Smooth muscle cell (in vitro differentiated cells): ENCODE measurements around the gene TBXT. TPM values are rescaled to one million over a fixed set of nuclear protein-coding genes. Genes with fewer than 3 reads are reported as not detected.

ENCODE experiments used
- DNase-seq: peaks from one replicate; lab custom pipeline; 2025; ENCODE audit not compliant: unreplicated experiment; lab: John Stamatoyannopoulos, UW
- H2AFZ ChIP-seq: fragments of 200-600 bp; sonication (generic); 2 replicates; pipeline ENCODE4 v1.6.0; 2016; ENCODE audit warnings: antibody characterized with exemption, low read depth, mild to moderate bottlenecking
- H3F3A ChIP-seq: fragments of 200-600 bp; sonication (generic); 2 replicates; pipeline ENCODE4 v1.6.0; 2017; ENCODE audit warnings: antibody characterized with exemption, low read depth
- H3K27ac ChIP-seq: fragments of 200-600 bp; sonication (generic); 2 replicates; pipeline ENCODE4 v1.5.1; 2016; ENCODE audit warnings: low read depth, mild to moderate bottlenecking
- H3K27me3 ChIP-seq: fragments of 200-600 bp; sonication (generic); 2 replicates; pipeline ENCODE4 v1.6.1; 2016; ENCODE audit warnings: low read depth, mild to moderate bottlenecking
- H3K36me3 ChIP-seq: fragments of 200-600 bp; sonication (generic); 2 replicates; pipeline ENCODE4 v1.5.1; 2016; ENCODE audit warnings: low read depth
- H3K4me1 ChIP-seq: fragments of 200-600 bp; sonication (generic); 2 replicates; pipeline ENCODE4 v1.5.1; 2016; ENCODE audit warnings: low read depth
- H3K4me2 ChIP-seq: fragments of 200-600 bp; sonication (generic); 2 replicates; pipeline ENCODE4 v1.6.0; 2016; ENCODE audit warnings: mild to moderate bottlenecking
- H3K4me3 ChIP-seq: fragments of 200-600 bp; sonication (generic); 2 replicates; pipeline ENCODE4 v1.5.1; 2016; ENCODE audit warnings: mild to moderate bottlenecking
- H3K79me2 ChIP-seq: fragments of 200-600 bp; sonication (generic); 2 replicates; pipeline ENCODE4 v1.6.0; 2016; ENCODE audit warnings: low read depth, mild to moderate bottlenecking
- H3K9ac ChIP-seq: fragments of 200-600 bp; sonication (generic); 2 replicates; pipeline ENCODE4 v1.6.0; 2016; ENCODE audit warnings: low read depth
- H3K9me3 ChIP-seq: fragments of 200-600 bp; sonication (generic); replicated peaks from 2 replicates; pipeline ENCODE4 v1.5.1; 2016; ENCODE audit warnings: low read depth
- H4K20me1 ChIP-seq: fragments of 200-600 bp; sonication (generic); 2 replicates; pipeline ENCODE4 v1.6.0; 2016; ENCODE audit warnings: low read depth
- WGBS: methylation state at CpG from one replicate; pipeline ENCODE4 v1.1.7; 2016; ENCODE audit warnings: low lambda C conversion rate; 5-methylcytosine and 5-hydroxymethylcytosine counted together
- polyA plus RNA-seq: library from polyadenylated mRNA; unstranded; fragments of >200 nt; fragmentation: Nextera tagmentation; extraction: Ambion mirVana; gene quantifications from 2 replicates; pipeline ENCODE4 v1.2.1, GENCODE V29; 2016
- small RNA-seq: library from RNA; depleted of rRNA; stranded (forward); fragments of <200 nt; gene quantifications from one replicate; pipeline ENCODE3, GENCODE V24; 2014
- total RNA-seq: library from RNA; depleted of rRNA; stranded (reverse); fragments of >200 nt; gene quantifications from 2 replicates; pipeline ENCODE4 v1.2.3, GENCODE V29; 2014
- TF ChIP-seq, protein P1 (sequence below): fragments of 200-600 bp; sonication (generic); IDR thresholded peaks from 2 replicates; pipeline ENCODE4 v1.5.1; 2017; ENCODE audit warnings: borderline replicate concordance, mild to moderate bottlenecking, antibody characterized with exemption; ENCODE audit not compliant: insufficient read depth, poor library complexity, severe bottlenecking

Gene TBXT
- total and polyA plus RNA-seq, 2 experiments from 2014 or later, result not detected

GRCh38 chr6:166109608-166110007, 58.0 kb downstream of the TBXT start:
- H2AFZ ChIP-seq, result no peak overlapping the region
- H3K4me2 ChIP-seq, result no peak overlapping the region
- no peaks in the 10 kb centered on the region for H3K36me3 ChIP-seq
- TF ChIP-seq, protein P1, sequence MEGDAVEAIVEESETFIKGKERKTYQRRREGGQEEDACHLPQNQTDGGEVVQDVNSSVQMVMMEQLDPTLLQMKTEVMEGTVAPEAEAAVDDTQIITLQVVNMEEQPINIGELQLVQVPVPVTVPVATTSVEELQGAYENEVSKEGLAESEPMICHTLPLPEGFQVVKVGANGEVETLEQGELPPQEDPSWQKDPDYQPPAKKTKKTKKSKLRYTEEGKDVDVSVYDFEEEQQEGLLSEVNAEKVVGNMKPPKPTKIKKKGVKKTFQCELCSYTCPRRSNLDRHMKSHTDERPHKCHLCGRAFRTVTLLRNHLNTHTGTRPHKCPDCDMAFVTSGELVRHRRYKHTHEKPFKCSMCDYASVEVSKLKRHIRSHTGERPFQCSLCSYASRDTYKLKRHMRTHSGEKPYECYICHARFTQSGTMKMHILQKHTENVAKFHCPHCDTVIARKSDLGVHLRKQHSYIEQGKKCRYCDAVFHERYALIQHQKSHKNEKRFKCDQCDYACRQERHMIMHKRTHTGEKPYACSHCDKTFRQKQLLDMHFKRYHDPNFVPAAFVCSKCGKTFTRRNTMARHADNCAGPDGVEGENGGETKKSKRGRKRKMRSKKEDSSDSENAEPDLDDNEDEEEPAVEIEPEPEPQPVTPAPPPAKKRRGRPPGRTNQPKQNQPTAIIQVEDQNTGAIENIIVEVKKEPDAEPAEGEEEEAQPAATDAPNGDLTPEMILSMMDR, result no peak
- peaks cover 4% of the 10 kb centered on the region for H3F3A ChIP-seq
- WGBS, result 55% methylated on average over 2 of the region's 2 CpGs
- no peaks in the 10 kb centered on the region for H3K9me3 ChIP-seq
- H4K20me1 ChIP-seq, result no peaks in the 10 kb centered on the region
- no peaks in the 10 kb centered on the region for H3K27me3 ChIP-seq
- H3K4me3 ChIP-seq, result no peak overlapping the region
- peak overlapping the region; percentile 4 for H3K27ac ChIP-seq
- no peak overlapping the region for H3K9ac ChIP-seq
- DNase-seq, result no peak
- no peaks in the 10 kb centered on the region for H3K79me2 ChIP-seq
- peaks cover 6% of the 10 kb centered on the region for H3K4me1 ChIP-seq

Small RNAs within 50 kb of the gene (small RNA-seq; reads per million reads assigned to genes)
- gene RNU6-153P, result not detected

Other genes with a start within 250 kb of the TBXT start
- 0.40 TPM in 1 of 2 replicates, not detected in the other for gene PRR18, start 140.5 kb upstream of the TBXT start, total RNA-seq
- not detected in 2 replicates for gene PRR18, start 140.5 kb upstream of the TBXT start, polyA plus RNA-seq
- gene SFT2D1, start 174.7 kb upstream of the TBXT start, total RNA-seq, result 50.3 and 59.9 TPM in 2 replicates
- gene SFT2D1, start 174.7 kb upstream of the TBXT start, polyA plus RNA-seq, result 81.2 and 82.3 TPM in 2 replicates
- gene MPC1, start 215.1 kb upstream of the TBXT start, total RNA-seq, result 36.5 and 49.0 TPM in 2 replicates
- gene MPC1, start 215.1 kb upstream of the TBXT start, polyA plus RNA-seq, result 52.3 and 57.4 TPM in 2 replicates